Fibroblast of lung (primary cell): ENCODE results near the gene EME1.

Experiments
- EZH2 ChIP-seq: IDR thresholded peaks from 2 replicates; pipeline ENCODE4 v1.5.1; 2012; ENCODE audit warnings: low read length, control low read depth, mild to moderate bottlenecking; ENCODE audit errors: missing control alignments
- TF ChIP-seq, protein P1 (sequence below), 2 donors: IDR thresholded peaks in 1 of 2; conservative IDR thresholded peaks in 1 of 2; 1 replicate in 1 of 2; 2 replicates in 1 of 2; pipeline ENCODE4 v1.5.1; 2011 to 2012; ENCODE audit warnings: low read length in 2 of 2, control low read depth in 1 of 2, inconsistent platforms in 1 of 2, low read depth in 1 of 2, mild to moderate bottlenecking in 1 of 2

DNA sequence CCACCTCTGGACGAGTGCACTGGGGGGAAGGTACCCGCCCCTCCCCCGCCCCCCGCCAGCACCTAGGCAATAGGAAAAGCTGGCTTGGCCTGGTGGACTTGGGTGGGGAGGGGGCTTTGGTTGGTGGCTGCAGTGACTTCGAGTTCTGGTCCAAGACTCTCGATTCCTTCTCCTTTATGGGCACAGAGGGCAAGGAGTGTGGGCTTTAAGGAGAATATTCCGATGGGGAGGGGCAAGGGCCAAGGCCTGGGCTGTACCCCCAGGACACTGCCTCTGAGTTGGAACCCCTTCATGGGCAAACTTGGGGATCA, 53.4 kb downstream of the EME1 start:
- TF ChIP-seq, protein P1, sequence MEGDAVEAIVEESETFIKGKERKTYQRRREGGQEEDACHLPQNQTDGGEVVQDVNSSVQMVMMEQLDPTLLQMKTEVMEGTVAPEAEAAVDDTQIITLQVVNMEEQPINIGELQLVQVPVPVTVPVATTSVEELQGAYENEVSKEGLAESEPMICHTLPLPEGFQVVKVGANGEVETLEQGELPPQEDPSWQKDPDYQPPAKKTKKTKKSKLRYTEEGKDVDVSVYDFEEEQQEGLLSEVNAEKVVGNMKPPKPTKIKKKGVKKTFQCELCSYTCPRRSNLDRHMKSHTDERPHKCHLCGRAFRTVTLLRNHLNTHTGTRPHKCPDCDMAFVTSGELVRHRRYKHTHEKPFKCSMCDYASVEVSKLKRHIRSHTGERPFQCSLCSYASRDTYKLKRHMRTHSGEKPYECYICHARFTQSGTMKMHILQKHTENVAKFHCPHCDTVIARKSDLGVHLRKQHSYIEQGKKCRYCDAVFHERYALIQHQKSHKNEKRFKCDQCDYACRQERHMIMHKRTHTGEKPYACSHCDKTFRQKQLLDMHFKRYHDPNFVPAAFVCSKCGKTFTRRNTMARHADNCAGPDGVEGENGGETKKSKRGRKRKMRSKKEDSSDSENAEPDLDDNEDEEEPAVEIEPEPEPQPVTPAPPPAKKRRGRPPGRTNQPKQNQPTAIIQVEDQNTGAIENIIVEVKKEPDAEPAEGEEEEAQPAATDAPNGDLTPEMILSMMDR (conservative IDR thresholded peaks at IDR 0.05 in 1 of 2, IDR thresholded peaks at IDR 0.05 in 1 of 2; ENCODE audit: low read depth in 1 of 2, low read length in 2 of 2) = no peak
- no peak for TF ChIP-seq EZH2
